HG02981 (cell line): Measurements from ENCODE around the gene SACS.

ENCODE experiments used
- ATAC-seq: cut with Tn5 transposase; IDR thresholded peaks from one replicate; pipeline ENCODE4 v1.9.1; 2021; ENCODE audit warnings: mild to moderate bottlenecking, moderate library complexity; ENCODE audit not compliant: unreplicated experiment

SACS gene, protein sequence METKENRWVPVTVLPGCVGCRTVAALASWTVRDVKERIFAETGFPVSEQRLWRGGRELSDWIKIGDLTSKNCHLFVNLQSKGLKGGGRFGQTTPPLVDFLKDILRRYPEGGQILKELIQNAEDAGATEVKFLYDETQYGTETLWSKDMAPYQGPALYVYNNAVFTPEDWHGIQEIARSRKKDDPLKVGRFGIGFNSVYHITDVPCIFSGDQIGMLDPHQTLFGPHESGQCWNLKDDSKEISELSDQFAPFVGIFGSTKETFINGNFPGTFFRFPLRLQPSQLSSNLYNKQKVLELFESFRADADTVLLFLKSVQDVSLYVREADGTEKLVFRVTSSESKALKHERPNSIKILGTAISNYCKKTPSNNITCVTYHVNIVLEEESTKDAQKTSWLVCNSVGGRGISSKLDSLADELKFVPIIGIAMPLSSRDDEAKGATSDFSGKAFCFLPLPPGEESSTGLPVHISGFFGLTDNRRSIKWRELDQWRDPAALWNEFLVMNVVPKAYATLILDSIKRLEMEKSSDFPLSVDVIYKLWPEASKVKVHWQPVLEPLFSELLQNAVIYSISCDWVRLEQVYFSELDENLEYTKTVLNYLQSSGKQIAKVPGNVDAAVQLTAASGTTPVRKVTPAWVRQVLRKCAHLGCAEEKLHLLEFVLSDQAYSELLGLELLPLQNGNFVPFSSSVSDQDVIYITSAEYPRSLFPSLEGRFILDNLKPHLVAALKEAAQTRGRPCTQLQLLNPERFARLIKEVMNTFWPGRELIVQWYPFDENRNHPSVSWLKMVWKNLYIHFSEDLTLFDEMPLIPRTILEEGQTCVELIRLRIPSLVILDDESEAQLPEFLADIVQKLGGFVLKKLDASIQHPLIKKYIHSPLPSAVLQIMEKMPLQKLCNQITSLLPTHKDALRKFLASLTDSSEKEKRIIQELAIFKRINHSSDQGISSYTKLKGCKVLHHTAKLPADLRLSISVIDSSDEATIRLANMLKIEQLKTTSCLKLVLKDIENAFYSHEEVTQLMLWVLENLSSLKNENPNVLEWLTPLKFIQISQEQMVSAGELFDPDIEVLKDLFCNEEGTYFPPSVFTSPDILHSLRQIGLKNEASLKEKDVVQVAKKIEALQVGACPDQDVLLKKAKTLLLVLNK (N-terminal part only)

DNA sequence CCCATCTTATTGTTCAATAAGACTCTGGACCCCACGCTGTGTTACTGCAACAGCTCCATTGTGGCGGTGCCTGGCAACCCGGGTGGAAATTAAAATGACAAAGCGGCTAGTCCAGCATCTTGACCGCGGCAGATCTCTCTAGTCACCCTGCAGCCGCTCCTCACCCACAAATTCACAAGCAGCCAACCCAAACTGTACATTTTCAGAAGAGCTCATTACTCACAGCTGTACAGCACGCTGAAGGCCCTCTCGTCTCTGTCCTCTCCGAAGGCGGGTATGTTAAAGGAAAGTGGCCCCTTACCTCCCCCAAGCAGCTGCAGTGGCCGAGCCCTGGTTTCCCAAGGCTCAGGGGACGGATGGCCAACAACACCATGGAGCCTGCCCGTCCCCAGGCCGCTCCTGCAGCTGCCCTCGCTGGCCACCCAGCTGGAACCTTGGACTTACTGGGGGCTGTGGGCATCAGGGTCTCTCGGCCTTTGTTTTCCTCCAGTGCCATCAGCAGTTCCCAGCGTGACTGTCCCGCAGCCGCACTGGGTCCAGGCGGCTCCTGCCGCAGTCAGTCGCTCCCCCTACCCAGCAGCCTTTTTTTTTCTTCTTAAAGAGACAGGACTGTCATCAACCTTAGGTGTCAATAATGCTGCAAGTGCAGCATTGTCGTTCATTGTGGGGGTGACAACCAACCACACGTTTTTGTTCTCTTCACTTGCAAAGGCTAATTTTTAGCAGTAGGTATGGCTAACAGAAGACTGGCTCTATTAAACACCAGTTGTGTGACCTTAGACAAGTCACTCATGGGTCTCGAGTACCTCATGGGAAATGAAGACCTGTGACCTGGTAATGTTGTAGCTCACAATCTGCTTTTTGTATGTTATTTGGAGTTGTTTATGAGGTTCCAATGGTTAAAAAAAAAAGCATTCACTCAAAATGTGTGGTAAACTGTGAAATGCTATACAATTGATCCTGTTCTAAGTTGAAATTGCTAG lies at the start of gene SACS:
Gene SACS (minus strand): TSS at position 532 of the 983 bp plus-strand sequence. CDS start 22,463 bp downstream, outside the sequence.
- ATAC-seq: no peak

DNA sequence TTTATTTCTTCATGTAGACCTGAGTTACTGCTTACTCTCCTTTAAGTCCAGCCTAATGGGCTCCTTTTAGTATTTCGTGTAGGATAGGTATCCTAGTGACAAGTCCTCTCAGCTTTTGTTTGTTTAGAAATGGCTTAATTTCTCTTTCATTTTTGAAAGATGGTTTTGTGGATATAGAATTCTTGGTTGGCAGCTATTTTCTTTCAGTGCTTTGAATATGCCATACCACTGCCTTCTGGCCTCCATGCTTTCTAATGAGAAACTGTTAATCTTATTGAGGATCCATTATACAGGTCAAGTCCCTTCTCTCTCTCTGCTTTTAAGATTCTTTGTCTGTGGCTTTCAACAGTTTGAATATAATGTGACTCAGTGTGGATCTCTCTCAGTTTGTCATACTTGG lies 46.8 kb upstream of the SACS start:
- no peak for ATAC-seq

DNA sequence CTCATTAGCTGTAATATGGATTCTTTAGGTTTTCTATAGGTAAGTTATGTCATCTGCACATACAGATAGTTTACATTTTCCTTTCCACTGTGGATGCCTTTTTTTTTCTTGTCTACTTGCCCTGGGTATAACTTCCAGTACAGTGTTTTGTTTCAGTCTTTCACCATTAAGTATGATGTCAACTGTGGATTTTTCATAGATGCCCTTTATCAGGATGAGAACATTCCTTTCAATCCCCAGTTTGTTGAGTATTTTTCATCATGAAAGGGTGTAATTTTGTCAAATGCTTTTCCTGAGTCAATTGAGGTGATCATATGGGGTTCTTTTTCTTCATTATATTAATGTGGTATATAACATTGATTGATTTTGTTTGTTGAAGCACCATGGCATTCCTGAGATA lies 43.6 kb upstream of the SACS start:
- ATAC-seq: no peak

DNA sequence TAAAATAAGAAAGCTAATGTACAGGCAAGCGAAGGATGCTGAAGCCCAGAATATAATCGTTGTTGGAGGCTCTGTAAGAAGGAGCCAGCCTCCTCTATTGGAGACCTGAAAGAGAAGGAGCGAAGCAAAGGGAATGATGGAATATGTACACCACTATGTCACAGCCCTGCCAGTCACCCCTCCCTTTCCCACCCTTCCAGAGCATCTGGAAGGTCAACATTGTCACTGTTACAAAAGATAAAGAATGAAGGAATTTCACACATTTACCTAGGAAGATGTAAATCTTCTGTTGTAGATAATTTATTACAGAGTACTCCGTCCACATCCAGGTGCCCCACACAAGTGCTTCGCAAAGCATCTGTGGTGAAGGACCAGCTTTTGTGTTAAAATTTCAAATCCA lies 39.7 kb upstream of the SACS start:
- no peak for ATAC-seq

DNA sequence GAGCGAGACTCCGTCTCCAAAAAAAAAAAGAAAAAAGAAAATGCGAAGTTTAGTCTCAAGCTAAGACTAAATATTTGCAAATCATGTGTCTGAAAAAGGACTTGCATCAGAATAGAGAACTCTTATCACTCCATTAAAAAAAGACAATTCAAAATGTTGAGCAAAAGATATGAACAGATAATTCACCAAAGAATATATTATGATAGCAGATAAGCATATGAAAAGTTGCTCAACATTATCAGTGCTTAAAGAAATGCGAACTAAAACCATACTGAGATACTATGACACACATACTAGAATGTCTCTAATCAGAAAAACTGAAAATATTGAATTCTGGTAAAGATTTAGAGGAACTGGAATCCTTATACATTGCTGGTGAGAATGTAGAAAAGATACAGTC lies 38.7 kb upstream of the SACS start:
- ATAC-seq: no peak

DNA sequence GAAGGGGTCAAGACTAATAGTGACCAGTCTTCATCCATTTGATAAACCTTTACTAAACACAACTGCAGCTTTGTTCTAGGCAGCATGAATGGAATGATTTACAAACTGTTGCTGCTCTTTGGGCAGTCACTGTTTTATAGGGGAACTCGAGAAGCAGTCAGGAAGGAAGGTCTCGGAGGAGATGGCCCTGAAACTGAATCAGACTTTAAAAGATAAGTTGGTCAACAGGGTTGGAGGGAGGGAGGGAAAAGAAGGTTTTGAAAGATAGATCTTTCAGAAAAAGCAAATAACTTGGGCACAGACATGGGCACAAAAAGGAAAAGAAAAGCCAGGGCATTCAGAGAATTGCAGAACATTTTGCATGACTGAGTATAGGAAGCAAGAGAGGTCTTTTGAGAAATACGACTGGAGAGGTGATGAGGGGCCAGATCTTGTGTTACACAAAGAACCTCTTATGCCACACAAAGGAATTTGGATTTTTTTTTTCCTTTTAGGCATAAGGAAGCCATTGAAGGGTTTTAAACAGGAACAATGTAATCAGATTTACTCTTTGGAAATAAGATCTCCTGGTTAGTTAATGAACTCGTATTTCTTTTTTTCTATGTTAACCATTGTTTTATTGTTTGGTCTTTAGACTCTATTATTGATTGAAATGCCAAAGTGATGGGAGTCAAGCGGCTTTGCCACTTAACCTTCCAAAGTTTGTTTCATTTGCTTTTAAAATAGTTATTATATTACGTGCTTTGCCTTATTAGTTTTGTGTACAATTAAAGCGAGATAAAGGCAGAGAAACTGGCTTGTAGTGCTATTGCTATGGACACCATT lies 37.5 kb upstream of the SACS start:
- no peak for ATAC-seq

DNA sequence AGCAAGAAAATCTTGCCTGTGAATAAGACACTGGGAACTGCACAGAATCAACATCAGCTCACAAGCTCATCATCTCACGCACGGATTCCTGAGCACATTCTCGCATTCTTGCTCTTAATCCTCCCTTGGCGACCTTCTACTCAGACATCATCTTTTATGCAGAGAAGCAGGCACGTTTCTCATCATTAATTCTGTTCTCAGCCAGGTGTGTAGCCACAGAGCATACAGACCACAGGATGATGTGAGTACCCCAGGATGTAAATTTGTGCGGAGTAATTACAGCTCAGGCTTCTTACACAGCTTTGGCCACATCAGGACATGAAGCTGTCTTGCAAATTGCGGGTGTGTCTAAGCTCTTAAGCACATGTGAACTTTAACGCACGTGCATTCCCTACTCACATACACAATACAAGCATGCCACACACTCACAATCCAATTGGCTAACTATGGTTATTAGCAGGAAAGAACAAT lies 36.5 kb upstream of the SACS start:
- no peak for ATAC-seq

DNA sequence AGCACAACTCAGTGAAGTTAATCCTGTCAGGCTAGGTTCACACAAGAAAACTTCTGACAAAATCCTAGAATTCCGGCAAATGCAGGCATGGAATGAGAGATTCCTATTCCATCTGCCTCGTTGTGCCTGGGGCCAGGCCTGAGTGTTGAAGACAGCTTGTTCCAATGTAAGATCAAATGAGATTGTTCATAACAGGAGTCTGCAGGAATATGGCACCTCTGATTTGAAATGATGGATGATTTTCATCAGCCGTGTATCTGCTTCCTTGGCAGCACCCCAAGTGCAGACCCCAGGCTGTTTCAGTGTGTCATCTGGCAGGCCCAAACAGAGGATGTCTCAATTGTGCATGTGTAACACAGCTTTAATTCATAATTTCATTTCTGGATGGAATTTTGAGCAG lies 35.3 kb upstream of the SACS start:
- no peak for ATAC-seq

DNA sequence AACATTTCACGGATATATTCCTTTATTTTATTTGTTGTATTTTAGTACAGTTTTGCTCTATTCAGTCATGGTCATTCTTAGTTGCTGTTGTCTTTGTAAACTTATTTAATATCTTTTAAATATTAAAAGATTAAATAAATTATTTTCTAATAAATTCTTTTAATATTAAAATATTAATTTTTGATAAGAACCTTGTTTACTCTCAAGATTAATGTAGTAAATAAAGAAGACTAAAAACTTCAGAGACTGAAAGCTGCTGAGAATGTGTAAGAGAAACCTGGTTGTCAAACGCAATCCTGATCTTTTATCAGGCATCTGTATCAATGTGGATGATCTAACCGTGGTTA lies 34.4 kb upstream of the SACS start:
- ATAC-seq: no peak

DNA sequence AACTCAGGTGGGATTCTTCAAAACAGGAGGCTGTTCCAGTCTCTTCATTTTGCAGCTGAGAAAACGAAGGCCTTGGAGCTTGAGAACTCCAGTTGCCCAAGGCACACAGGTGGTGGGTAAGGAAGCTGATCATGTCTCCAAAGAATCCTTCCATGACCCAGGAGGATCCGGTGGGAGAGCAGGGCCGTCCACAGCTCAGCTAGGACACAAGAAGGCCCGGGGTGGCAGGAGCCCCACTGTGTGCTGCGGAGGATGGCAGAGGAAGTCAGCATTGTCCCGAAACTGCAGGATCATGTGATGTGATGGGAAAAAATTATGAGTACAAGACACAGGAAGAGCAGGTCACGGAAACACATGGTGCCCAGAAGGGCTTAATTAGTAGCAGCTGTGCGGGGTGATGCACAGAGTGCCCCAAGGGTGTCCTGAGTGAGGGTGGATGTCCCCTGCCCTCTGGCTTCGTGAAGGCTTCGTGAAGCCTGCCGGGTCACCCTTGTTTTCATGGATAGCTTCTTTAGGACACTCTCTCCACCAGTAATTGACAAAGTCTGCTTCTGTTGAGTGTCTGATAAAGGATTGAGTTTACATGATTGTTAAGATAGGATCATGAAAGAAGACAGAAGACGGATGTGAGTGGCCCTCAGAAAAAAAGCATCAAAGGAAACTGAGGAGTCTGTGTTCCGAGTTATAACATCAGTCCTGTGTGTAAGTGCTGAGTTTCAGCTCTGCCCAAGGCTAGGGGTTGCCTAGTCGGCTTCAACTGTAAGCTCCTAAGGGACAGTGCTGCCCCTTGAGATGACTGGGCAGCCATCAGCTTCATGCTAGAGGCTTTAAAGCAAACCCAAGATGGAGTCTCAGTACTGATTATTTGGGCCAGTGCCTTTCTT lies 33.8 kb upstream of the SACS start:
- no peak for ATAC-seq

DNA sequence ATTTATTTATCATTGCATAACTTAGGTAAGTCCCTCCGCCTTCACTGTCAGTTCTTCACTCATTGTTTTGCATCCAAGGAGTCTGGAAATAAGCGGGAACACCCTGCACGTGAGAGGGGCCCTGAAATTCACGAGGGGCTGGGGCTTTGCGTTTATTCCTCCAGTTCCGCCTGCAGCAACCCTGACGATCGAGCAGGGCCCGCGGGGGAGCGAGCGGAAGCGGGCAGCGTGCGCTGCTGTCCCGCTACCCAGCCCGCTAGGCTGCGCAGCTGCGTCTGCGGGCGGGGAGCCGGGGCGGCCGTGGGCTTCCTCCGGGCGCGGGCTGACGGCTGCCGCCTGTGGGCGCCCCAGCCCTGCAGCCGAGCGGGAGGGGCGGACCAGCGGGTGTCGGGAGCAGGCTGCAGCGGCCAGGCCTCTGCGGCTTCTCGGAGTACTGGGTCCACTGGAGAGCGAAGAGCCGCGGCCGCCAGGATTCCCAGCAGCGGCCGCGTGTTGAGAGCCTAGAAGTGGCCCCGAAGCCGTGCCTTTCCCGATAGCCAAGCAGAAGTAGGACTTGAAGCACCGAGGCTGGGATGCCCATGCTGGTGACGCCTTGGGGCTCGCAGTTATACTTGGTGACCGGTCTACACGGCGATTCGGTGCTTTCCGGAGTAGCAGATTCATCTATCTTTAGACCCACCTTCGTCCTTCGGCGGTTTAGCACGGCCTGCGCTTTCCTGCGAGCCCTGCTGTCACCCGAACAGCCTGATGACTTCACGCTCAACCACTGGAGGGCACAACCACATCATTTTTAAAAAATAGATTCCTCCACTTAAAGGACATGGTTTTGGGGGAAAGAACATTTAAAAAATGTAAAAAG lies 32.9 kb upstream of the SACS start:
- ATAC-seq: peak; percentile 82

DNA sequence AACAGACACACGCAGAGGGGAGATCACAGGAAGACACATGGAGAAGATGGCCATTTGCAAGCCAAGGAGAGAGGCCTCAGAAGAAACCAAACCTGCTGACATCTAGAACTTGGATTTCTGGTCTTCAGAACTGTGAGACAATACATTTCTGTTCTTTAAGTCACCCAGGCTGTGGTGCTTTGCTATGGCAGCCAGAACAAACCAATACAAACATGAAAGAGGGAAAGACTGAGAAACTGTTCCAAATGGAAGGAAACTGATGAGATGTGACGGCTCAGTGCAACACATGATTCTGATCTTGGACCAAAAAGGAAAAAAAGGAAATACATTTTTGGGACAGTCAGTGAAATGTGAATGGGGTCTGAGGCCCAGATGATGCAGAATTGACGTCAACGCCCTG lies 30.2 kb upstream of the SACS start:
- no peak for ATAC-seq

DNA sequence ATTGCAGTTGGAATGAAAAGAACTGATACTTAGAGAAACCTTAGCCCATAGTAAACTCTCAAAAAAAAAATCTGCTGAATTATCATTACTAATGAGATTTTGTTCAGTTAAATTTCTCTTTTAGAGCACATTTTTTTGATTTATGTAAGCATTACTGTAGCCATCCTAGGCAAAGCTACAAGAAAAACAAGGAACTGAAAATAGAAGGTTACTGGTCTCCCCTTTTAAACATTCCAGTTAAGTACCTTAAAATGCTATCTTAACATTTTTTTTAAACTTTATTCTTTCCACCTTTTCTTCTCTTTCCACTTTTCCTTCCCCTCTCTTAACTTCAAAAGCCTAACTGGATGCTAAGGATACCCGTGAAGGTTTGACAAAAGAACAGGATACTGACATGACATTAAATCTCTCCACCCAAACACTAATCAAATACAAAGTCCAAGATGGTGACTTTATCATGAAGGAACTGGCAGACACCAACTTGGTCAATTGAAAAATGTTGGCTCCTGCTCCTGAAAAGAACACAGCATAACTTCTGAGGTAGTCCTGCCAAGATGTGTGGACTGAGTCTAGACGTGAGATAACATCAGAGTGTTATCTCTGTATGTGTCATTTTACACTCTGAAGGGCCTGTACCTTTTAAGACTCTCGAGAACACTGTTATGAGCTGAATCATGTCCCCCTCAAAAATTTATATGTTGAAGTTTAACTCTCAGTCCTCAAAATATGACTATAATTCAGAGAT lies 29.5 kb upstream of the SACS start:
- ATAC-seq: no peak

DNA sequence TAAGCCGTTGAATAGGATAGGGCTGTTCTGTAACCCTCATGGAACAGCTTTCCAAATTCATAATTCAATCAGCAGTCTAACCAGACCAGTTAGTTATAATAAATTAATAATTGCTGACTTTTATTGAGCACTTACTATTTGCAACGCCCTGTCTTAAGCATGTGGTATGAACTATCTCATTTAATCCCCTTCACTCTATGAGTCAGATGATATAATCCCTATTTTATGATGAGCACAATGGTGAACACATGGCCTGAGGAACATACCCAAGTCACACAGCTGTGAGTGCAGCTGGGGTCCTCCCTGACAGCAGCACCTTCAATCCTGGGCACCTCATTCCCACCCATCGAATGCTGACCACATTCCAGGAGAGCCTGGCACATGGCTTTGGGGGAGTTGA lies 28.0 kb upstream of the SACS start:
- ATAC-seq: no peak

DNA sequence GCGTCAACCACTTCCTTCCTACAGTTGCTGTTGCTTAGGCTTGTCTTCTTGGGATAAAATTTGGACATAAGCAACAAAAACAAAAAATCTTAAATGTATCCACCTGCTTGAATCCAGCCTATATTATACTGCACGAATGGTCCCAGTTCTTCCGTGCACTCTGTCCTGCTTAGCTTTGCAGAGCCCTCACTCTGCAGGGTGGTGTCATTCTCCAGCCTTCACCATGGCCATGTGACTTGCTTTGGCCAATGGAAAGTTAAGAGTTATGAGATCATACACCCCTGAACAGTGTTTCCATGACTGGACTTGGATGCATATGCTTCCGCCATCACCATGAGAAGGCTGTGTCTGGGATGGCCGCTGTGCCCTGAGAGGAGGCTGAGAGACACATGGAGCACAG lies 27.4 kb upstream of the SACS start:
- ATAC-seq: no peak

DNA sequence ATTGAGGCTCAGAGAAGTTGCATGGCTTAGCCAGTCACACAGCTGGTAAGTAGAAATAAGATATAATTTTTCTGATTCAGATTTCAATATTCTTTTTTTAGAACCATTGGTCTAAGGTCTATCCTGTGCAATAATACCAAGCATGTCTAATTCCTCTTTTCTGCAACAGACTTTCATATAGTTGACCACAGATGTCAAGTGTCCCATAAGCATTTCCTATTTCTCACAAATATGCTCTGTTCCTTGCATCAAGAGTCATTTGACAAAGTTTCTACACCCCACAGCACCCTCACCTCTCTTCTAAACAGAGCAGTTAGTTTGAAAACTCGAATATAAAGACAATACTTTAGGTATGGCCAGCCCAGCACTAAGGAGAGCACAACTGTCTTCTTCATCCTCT lies 26.8 kb upstream of the SACS start:
- peak; percentile 82 for ATAC-seq

DNA sequence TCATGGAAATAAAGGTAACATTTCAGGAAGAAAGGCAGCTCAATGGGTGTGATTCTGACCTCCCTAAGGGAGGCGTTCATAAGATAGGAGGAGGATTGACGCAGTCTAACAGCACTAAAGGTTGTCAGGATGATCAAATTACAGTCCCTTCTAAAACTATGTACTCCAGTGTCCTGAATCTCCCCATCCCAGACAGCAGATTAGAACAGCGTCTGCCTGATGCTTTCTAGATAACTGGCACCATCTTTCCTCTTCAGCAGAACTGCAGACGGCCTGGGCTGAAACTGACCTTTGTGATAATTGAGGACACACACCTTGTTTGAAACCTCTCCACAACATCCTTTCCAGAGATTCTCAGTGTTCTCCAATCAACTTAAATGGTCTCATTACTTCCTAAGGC lies 25.5 kb upstream of the SACS start:
- ATAC-seq: no peak
